OCI-LY7 (cell line): ENCODE measurements around the gene RHBG. TPM values are rescaled to one million over a fixed set of nuclear protein-coding genes. Genes with fewer than 3 reads are reported as not detected.

Experiments used
- BruUV-seq: library from RNA; stranded (reverse); fragments of 400-500 nt; replicated peaks from 2 replicates; lab custom pipeline; 2021; lab: Mats Ljungman, UMichigan
- CTCF ChIA-PET: fragments of 300-600 bp; sonication (Branson Sonifier 250); formaldehyde crosslinking; loops from one replicate; lab custom pipeline; 2022; ENCODE audit warnings: antibody characterized with exemption; ENCODE audit not compliant: unreplicated experiment; lab: Charles Lee
- POLR2A ChIA-PET: fragments of 300-600 bp; sonication (Branson Sonifier 250); formaldehyde crosslinking; loops from one replicate; lab custom pipeline; 2022; ENCODE audit warnings: antibody characterized with exemption; lab: Charles Lee
- DNase-seq: peaks from one replicate; pipeline ENCODE4 v3.0.0-alpha.2; 2015; ENCODE audit warnings: low spot score
- H2AFZ ChIP-seq: fragments of 200-600 bp; sonication (generic), shearing (Covaris generic); 2 replicates; pipeline ENCODE4 v1.6.1; 2014; ENCODE audit warnings: mild to moderate bottlenecking, antibody characterized with exemption, low read length, moderate library complexity
- H3K27ac ChIP-seq: fragments of 200-600 bp; sonication (generic); 2 replicates; pipeline ENCODE4 v1.5.1; 2014; ENCODE audit warnings: mixed run types, low read depth, mild to moderate bottlenecking, moderate library complexity, low read length, inconsistent platforms; ENCODE audit not compliant: poor library complexity, severe bottlenecking
- H3K36me3 ChIP-seq: fragments of 200-600 bp; sonication (generic); 2 replicates; pipeline ENCODE4 v1.6.1; 2014; ENCODE audit warnings: mild to moderate bottlenecking, antibody characterized with exemption, low read length, moderate library complexity, mixed read lengths; ENCODE audit not compliant: insufficient read depth
- H3K4me1 ChIP-seq: fragments of 200-600 bp; sonication (generic); 2 replicates; pipeline ENCODE4 v1.5.1; 2014; ENCODE audit warnings: mild to moderate bottlenecking, low read length; ENCODE audit not compliant: insufficient read depth, poor library complexity, severe bottlenecking
- H3K4me2 ChIP-seq: fragments of 200-600 bp; sonication (generic); 2 replicates; pipeline ENCODE4 v1.6.1; 2014; ENCODE audit warnings: mild to moderate bottlenecking, low read length
- H3K4me3 ChIP-seq: fragments of 200-600 bp; sonication (generic); 2 replicates; pipeline ENCODE4 v1.5.1; 2014; ENCODE audit warnings: mild to moderate bottlenecking, low read depth, low read length; ENCODE audit not compliant: poor library complexity, severe bottlenecking
- H3K79me2 ChIP-seq: fragments of 200-600 bp; sonication (generic); 2 replicates; pipeline ENCODE4 v1.6.1; 2016; ENCODE audit warnings: low read depth, mild to moderate bottlenecking, low read length, moderate library complexity, mixed read lengths; ENCODE audit not compliant: insufficient read depth
- H3K9me2 ChIP-seq: fragments of 200-600 bp; sonication (generic); 2 replicates; pipeline ENCODE4 v1.6.1; 2016; ENCODE audit warnings: mild to moderate bottlenecking, low read length, mixed read lengths; ENCODE audit not compliant: insufficient read depth
- H3K9me3 ChIP-seq: fragments of 200-600 bp; sonication (generic); 2 replicates; pipeline ENCODE4 v1.6.1; 2014; ENCODE audit warnings: mild to moderate bottlenecking, mixed run types, low read length, mixed read lengths
- H4K20me1 ChIP-seq: fragments of 200-600 bp; sonication (generic); 2 replicates; pipeline ENCODE4 v1.6.1; 2014; ENCODE audit warnings: mild to moderate bottlenecking, antibody characterized with exemption, low read length, moderate library complexity, mixed read lengths; ENCODE audit not compliant: insufficient read depth
- EZH2phosphoT487 ChIP-seq: fragments of 200-600 bp; sonication (generic); IDR thresholded peaks from 2 replicates; pipeline ENCODE4 v1.6.1; 2018; ENCODE audit warnings: low read depth, borderline replicate concordance, mild to moderate bottlenecking, mixed run types, antibody characterized with exemption, low read length, moderate library complexity, mixed read lengths
- intact Hi-C: fragments of 100-400 bp; cut with micrococcal nuclease; formaldehyde crosslinking; loops from one replicate; pipeline ENCODE4 v1.10.0; 2022; ENCODE audit not compliant: unreplicated experiment
- total RNA-seq, 2 experiments: library from RNA; depleted of rRNA in 1 of 2; stranded (reverse); fragments of >200 nt in 1 of 2; shearing (Covaris generic) in 1 of 2; gene quantifications; 2 replicates each; pipeline ENCODE4 v1.2.3, GENCODE V29; 2014 to 2022
- TF ChIP-seq, protein P1 (sequence below): fragments of 200-600 bp; sonication (generic); conservative IDR thresholded peaks from 2 replicates; pipeline ENCODE4 v1.5.1; 2014; ENCODE audit warnings: mild to moderate bottlenecking, antibody characterized with exemption, low read length, moderate library complexity, mixed read lengths

RHBG gene
- total RNA-seq, 2 experiments from 2014 or later: not detected

DNA sequence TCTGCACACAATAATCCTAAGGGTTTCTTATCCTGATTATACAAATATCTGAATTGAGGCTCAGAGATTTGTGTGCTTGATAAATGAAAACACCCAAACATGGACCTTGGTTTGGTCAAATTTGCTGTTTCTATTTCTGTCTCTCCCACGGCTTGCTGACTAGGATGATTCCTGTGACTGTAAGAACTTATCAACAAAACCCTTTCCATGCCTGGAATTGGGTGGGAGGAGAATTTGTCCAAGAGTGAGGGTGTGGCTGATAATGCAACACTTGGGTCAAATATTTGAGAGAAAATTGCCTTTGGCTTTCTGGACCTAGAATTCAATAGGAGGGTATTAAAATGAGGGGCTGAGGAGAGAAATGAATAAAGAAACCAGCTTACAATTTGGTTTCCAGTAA, 48.0 kb downstream of the RHBG start:
- no peaks in the 10 kb centered on the region for H3K9me3 ChIP-seq
- H3K4me1 ChIP-seq: peaks cover 16% of the 10 kb centered on the region
- no peaks in the 10 kb centered on the region for H3K79me2 ChIP-seq
- H3K4me3 ChIP-seq: no peak overlapping the region
- no peaks in the 10 kb centered on the region; the same call in 1 of the 2 replicates for H4K20me1 ChIP-seq
- no peaks in the 10 kb centered on the region for H3K36me3 ChIP-seq
- TF ChIP-seq, protein P1, sequence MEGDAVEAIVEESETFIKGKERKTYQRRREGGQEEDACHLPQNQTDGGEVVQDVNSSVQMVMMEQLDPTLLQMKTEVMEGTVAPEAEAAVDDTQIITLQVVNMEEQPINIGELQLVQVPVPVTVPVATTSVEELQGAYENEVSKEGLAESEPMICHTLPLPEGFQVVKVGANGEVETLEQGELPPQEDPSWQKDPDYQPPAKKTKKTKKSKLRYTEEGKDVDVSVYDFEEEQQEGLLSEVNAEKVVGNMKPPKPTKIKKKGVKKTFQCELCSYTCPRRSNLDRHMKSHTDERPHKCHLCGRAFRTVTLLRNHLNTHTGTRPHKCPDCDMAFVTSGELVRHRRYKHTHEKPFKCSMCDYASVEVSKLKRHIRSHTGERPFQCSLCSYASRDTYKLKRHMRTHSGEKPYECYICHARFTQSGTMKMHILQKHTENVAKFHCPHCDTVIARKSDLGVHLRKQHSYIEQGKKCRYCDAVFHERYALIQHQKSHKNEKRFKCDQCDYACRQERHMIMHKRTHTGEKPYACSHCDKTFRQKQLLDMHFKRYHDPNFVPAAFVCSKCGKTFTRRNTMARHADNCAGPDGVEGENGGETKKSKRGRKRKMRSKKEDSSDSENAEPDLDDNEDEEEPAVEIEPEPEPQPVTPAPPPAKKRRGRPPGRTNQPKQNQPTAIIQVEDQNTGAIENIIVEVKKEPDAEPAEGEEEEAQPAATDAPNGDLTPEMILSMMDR: no peak
- no peak for TF ChIP-seq EZH2phosphoT487
- H2AFZ ChIP-seq: no peak overlapping the region
- DNase-seq: no peak
- no TSS peak for BruUV-seq
- ChIA-PET POLR2A (no interaction called here), CTCF (no interaction called here)
- intact Hi-C loops: no loop called here
- H3K27ac ChIP-seq: no peak overlapping the region
- no peak overlapping the region for H3K4me2 ChIP-seq
- no peaks in the 10 kb centered on the region for H3K9me2 ChIP-seq

DNA sequence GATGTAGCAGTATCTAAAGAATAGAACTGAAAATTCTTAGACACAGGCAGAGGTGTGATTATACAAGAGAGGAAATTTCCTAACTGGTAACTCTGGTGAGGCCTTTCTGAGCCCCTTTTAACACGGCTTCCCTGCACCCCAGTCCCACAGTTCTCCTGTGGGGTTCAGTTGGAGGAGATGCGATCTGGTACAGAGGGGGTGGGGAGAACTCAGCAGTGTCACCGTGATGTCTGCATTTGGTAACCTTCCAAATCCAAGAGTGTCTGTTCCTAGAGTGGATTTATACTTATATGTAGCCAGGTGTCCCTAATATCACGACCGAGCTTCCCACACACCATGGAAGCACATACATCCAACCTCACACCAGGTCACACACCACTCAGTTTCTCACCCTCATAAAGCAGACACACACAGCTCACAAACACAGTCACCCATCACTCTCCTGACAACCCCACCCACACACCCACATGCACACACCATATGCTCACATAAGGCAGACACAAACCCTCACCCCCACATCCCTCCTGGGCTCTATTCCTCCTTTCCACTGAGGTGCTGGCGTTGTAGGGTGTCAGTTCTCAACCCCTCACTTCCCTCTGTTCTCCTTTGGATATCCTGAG, 48.5 kb downstream of the RHBG start:
- Histone ChIP-seq H3K79me2 (no peaks in the 10 kb centered on the region), H3K27ac (no peak overlapping the region), H3K36me3 (no peaks in the 10 kb centered on the region), H3K4me3 (no peak overlapping the region), H2AFZ (no peak overlapping the region), H3K9me3 (no peaks in the 10 kb centered on the region), H3K4me1 (peaks cover 16% of the 10 kb centered on the region), H4K20me1 (no peaks in the 10 kb centered on the region; the same call in 1 of the 2 replicates), H3K9me2 (no peaks in the 10 kb centered on the region), H3K4me2 (no peak overlapping the region)
- intact Hi-C loops: no loop called here
- BruUV-seq: no TSS peak
- TF ChIP-seq, protein P1: no peak
- TF ChIP-seq EZH2phosphoT487: no peak
- ChIA-PET POLR2A (no interaction called here), CTCF (interaction anchor here (0.7 kb wide), 1 partner anchor 32 kb away, joined by 3 read pairs; no protein-coding TSS in a partner anchor)
- no peak for DNase-seq

DNA sequence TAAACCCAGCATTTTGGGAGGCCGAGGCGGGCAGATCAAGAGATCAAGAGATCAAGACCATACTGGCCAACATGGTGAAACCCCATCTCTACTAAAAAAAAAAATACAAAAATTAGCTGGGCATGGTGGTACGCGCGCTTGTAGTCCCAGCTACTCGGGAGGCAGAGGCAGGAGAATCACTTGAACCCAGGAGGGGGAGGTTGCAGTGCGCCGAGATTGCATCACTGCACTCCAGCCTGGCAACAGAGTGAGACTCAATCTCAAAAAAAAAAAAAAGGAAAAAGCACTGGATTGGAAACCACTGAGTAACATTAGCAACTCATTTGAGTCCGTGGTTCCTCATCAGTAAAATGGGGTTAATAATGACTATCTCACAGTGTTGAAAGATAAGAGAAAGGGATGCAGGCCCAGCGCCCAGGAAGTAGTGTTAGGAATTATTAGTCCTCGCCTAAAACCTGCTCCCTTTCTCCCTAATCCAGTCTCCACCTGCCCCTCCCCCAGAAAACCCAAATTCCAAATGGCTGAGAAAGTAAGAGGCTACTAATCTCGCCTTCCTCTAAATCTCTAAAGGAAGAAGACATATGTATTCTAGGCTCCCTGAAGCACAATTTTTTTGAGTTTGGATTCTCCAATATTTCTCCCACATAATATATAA, 49.5 kb downstream of the RHBG start:
- H3K36me3 ChIP-seq: no peaks in the 10 kb centered on the region
- no peak for TF ChIP-seq EZH2phosphoT487
- TF ChIP-seq, protein P1: no peak
- intact Hi-C loops: no loop called here
- H3K4me2 ChIP-seq: no peak overlapping the region
- H2AFZ ChIP-seq: no peak overlapping the region
- no peaks in the 10 kb centered on the region for H3K79me2 ChIP-seq
- no peaks in the 10 kb centered on the region for H3K9me2 ChIP-seq
- ChIA-PET CTCF (interaction anchor here (1.5 to 1.8 kb wide), 3 partner anchors 15 to 33 kb away, joined by 3 to 6 read pairs (median 4); no protein-coding TSS in a partner anchor), POLR2A (no interaction called here)
- DNase-seq: no peak
- H3K9me3 ChIP-seq: no peaks in the 10 kb centered on the region
- no peaks in the 10 kb centered on the region; the same call in 1 of the 2 replicates for H4K20me1 ChIP-seq
- no peak overlapping the region for H3K27ac ChIP-seq
- BruUV-seq: no TSS peak
- peaks cover 16% of the 10 kb centered on the region for H3K4me1 ChIP-seq
- H3K4me3 ChIP-seq: no peak overlapping the region
